NB4 (cell line): ENCODE measurements around the gene ADTRP.

ENCODE experiments used
- DNase-seq: peaks from one replicate; pipeline ENCODE4 v3.0.0; 2010; ENCODE audit warnings: low read depth
- H3K4me3 ChIP-seq: one replicate; pipeline ENCODE4 v1.5.1; 2011; ENCODE audit warnings: mild to moderate bottlenecking, low read depth, low read length, moderate library complexity
- MYC ChIP-seq: IDR thresholded peaks from 2 replicates; pipeline ENCODE4 v1.6.1; 2011; ENCODE audit warnings: low read depth, low read length
- POLR2A ChIP-seq: IDR thresholded peaks from 2 replicates; pipeline ENCODE4 v1.6.1; 2011; ENCODE audit warnings: mild to moderate bottlenecking; ENCODE audit not compliant: insufficient read length; ENCODE audit errors: extremely low read depth
- TF ChIP-seq, protein P1 (sequence below): IDR thresholded peaks from 2 replicates; pipeline ENCODE4 v1.6.1; 2011; ENCODE audit warnings: low read depth, low read length
- TF ChIP-seq, protein P2 (sequence below): IDR thresholded peaks from one replicate; pipeline ENCODE4 v1.5.1; 2012; ENCODE audit warnings: low read depth, low read length

The ADTRP gene

DNA sequence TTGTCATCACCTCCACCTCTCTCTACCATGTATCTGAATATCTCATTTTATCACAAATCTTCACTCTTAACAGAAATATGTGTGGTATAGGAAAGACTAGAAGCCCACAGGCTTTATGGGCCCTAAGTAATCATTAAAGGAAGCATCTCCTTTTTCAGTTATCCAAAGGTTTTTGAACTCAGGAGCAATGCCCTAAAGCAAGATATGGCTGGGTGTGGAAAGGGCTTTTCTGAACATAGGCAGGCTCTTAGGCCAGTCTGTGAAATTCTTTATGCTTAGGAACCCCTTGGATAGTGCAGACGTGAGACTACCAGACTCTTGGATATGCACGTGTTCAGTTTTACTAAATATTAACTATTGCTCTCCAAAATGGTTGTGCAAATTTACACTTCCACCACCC, 99.5 kb downstream of the ADTRP start:
- no peak for DNase-seq
- TF ChIP-seq, protein P1, sequence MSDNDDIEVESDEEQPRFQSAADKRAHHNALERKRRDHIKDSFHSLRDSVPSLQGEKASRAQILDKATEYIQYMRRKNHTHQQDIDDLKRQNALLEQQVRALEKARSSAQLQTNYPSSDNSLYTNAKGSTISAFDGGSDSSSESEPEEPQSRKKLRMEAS = no peak
- no peak for TF ChIP-seq POLR2A
- no peak for TF ChIP-seq MYC
- TF ChIP-seq, protein P2, sequence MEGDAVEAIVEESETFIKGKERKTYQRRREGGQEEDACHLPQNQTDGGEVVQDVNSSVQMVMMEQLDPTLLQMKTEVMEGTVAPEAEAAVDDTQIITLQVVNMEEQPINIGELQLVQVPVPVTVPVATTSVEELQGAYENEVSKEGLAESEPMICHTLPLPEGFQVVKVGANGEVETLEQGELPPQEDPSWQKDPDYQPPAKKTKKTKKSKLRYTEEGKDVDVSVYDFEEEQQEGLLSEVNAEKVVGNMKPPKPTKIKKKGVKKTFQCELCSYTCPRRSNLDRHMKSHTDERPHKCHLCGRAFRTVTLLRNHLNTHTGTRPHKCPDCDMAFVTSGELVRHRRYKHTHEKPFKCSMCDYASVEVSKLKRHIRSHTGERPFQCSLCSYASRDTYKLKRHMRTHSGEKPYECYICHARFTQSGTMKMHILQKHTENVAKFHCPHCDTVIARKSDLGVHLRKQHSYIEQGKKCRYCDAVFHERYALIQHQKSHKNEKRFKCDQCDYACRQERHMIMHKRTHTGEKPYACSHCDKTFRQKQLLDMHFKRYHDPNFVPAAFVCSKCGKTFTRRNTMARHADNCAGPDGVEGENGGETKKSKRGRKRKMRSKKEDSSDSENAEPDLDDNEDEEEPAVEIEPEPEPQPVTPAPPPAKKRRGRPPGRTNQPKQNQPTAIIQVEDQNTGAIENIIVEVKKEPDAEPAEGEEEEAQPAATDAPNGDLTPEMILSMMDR = no peak
- no peak overlapping the region for H3K4me3 ChIP-seq

DNA sequence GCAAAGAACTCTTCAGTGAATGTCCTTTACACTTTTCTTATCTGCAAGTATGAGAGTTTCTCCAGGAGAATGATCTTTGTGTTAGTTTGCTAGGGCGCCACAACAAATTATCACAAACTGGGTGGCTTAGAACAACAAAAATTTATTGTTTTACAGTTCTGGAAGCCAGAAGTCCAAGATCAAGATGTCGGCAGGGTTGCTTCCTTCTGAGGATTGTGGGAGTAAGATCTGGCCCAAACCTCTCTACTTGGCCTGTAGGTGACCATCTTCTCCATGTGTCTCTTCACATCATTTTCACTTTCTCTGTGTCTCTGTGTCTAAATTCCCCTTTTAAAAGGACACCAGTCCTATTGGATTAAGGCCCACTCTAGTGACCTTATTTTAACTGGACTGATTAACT, 103.0 kb downstream of the ADTRP start:
- TF ChIP-seq, protein P2 = no peak
- TF ChIP-seq, protein P1 = no peak
- no peak for TF ChIP-seq MYC
- no peak for TF ChIP-seq POLR2A
- DNase-seq = no peak
- no peak overlapping the region for H3K4me3 ChIP-seq

DNA sequence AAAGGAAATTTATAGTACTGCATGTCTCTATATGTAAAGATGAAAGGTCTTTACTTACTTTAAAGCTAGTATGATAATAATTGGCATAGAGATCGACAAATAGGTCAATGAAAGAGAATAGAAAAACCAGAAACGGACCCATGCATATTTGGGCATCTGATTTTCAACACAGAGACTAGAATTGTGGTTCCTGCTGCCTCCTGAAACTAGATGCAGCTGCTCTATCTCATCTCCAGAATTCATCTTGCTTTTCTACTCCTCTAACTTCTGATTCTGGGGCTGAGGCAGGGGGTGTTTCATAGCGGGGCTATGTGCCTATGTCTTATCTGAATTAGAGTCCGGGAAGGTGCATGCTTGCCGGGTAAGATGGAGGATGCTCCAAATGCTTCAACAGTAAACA, 105.9 kb downstream of the ADTRP start:
- DNase-seq = no peak
- no peak overlapping the region for H3K4me3 ChIP-seq

DNA sequence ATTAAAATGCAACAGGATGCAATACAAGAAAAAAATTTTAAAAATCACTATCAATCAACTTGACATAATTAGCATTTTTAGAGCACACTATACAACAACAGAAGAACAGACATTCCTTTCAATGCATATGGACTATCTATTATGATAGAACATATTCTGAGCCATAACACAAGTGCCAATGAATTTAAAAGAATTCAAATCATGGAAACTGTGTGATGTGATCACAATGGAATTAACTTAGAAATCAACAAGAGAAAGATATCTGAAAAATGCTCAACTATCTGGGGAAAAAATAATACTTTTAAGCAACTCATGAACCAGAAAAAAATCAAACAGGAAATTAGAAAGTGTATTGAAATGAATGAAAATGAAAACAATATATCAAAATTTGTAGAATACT, 106.3 kb downstream of the ADTRP start:
- TF ChIP-seq POLR2A (no peak), MYC (no peak)
- TF ChIP-seq, protein P2 = no peak
- TF ChIP-seq, protein P1 = no peak
- no peak for DNase-seq
- no peak overlapping the region for H3K4me3 ChIP-seq

More for the DNA sequence above, 105.9 kb downstream of the ADTRP start:
- TF ChIP-seq, protein P1 = no peak

DNA sequence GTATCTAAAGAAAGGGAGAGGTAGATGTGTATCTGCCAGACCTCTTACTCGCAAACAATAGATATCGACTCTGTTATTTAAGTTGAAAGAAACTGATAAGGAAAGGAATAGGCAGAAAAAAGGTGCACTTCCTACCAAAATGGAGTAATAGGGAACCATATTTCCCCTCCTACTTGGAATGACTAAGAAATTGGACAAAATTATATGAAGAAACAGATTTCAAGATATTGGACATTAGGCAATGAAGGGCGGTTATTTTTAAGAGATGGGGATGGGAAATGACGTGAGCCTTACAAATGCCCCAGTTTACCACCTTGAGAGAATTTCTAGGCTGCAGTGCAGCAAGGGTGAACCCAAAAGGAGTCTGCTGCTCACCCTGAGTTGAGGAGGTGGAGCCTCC, 108.9 kb downstream of the ADTRP start:
- TF ChIP-seq POLR2A (no peak), MYC (no peak)
- TF ChIP-seq, protein P1 = no peak
- TF ChIP-seq, protein P2 = no peak
- no peak for DNase-seq
- H3K4me3 ChIP-seq = no peak overlapping the region

DNA sequence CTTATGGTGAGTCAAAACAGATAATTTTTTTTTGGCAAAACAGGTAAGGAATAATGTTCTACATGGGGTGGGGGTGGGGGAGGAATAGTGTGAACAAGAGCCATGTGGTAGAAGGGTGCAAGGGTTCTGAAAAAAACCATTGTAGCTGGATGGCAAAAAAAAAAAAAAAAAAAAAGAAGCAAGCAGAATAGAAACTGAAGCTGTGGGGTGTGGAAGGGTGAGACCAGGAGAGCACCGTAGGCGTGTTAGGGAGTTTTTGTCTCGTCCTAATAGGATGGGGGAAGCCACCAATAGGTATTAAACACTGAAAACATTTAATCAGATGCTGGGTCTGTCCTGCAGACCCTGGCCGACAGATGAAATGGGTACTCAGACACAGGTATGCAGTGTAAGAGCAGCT, 110.1 kb downstream of the ADTRP start:
- TF ChIP-seq POLR2A (no peak), MYC (no peak)
- TF ChIP-seq, protein P2 = no peak
- TF ChIP-seq, protein P1 = no peak
- no peak overlapping the region for H3K4me3 ChIP-seq
- no peak for DNase-seq
